Tongue (tissue), 2 donors: ENCODE data around the gene PSG1. TPM values are rescaled to one million over a fixed set of nuclear protein-coding genes. Genes with fewer than 3 reads are reported as not detected.
"Not testable (repeated sequence)": the region's sequence is repeated elsewhere in the genome, so short reads cannot be mapped to it uniquely, and the experiment has no call there.

ENCODE experiments used
- DNase-seq: peaks from one replicate; pipeline ENCODE4 v3.0.0-alpha.2; 2015
- total RNA-seq: library from RNA; depleted of rRNA; stranded (reverse); fragments of >200 nt; gene quantifications from one replicate; pipeline ENCODE4 v1.2.3, GENCODE V29; 2014

PSG1 gene
- total RNA-seq, 1 donor from 2014 or later, result not detected

GRCh38 chr19:42819960-42820650 lies 59.4 kb downstream of the PSG1 start:
- not testable (repeated sequence) for DNase-seq

- no peak for DNase-seq
Observed at GRCh38 chr19:42816894-42817293, 62.6 kb downstream of the PSG1 start.

Other genes with a start within 250 kb of the PSG1 start
- not detected for gene PSG3, start 139.2 kb downstream of the PSG1 start, total RNA-seq
- not detected for gene PSG8, start 114.0 kb downstream of the PSG1 start, total RNA-seq
- gene PSG6, start 38.2 kb upstream of the PSG1 start, total RNA-seq, result not detected
- gene PSG7, start 57.5 kb upstream of the PSG1 start, total RNA-seq, result not detected
- gene PSG11, start 146.8 kb upstream of the PSG1 start, total RNA-seq, result not detected
- not detected for gene PSG2, start 203.0 kb upstream of the PSG1 start, total RNA-seq